NB4 (cell line): ENCODE data around the gene NOS3.

Experiments
- MYC ChIP-seq: IDR thresholded peaks from 2 replicates; pipeline ENCODE4 v1.6.1; 2011; ENCODE audit warnings: low read depth, low read length
- POLR2A ChIP-seq: IDR thresholded peaks from 2 replicates; pipeline ENCODE4 v1.6.1; 2011; ENCODE audit warnings: mild to moderate bottlenecking; ENCODE audit not compliant: insufficient read length; ENCODE audit errors: extremely low read depth
- TF ChIP-seq, protein P1 (sequence below): IDR thresholded peaks from one replicate; pipeline ENCODE4 v1.5.1; 2012; ENCODE audit warnings: low read depth, low read length

DNA sequence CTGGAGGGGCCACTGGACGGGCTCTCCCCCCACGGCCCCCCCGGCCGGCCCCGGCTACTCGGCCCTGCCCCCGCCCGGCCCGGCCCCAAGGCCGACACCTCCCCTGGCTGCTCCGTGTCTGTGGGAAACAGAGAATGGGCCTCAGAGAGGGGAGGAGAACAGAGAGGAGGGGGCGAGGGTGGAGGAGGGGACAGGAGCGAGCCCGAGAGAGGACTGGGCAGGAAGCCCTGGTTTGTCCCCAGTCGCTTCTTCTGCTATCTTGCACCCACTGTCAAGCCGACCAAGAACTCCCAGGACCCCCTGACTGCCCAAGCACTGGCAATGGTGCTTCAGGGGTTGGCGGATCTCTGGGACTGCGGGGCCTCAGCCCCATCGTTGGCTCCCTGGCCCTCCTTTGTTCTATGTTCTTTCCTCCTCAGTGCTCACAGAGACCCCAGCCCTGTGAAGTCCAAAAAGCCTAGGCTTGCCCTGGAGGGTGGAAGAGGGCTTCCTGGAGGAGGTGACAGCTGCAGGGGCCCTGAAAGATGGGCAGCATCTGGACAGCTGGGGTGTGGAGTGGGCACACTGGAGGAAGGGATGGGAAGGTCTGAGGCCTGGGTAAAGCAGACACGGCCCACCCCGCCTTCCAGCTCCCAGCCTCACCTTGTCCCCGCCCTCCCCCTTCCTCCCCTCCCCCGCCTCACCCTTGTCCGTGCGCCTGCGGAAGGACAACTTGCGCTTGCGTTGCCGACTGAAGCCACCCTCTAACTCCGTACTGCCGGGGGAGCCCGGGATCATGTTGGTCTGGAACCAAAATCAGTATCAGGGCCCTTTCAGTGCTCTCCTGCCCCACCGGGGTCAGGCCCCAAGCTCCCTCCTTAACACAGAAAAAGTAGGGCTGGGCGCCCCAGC, 42.8 kb upstream of the NOS3 start:
- TF ChIP-seq, protein P1, sequence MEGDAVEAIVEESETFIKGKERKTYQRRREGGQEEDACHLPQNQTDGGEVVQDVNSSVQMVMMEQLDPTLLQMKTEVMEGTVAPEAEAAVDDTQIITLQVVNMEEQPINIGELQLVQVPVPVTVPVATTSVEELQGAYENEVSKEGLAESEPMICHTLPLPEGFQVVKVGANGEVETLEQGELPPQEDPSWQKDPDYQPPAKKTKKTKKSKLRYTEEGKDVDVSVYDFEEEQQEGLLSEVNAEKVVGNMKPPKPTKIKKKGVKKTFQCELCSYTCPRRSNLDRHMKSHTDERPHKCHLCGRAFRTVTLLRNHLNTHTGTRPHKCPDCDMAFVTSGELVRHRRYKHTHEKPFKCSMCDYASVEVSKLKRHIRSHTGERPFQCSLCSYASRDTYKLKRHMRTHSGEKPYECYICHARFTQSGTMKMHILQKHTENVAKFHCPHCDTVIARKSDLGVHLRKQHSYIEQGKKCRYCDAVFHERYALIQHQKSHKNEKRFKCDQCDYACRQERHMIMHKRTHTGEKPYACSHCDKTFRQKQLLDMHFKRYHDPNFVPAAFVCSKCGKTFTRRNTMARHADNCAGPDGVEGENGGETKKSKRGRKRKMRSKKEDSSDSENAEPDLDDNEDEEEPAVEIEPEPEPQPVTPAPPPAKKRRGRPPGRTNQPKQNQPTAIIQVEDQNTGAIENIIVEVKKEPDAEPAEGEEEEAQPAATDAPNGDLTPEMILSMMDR: no peak
- TF ChIP-seq POLR2A: no peak
- no peak for TF ChIP-seq MYC
